GM18873 (cell line): Measurements from ENCODE around the gene GARIN3.
"Not testable (repeated sequence)": the region's sequence is repeated elsewhere in the genome, so short reads cannot be mapped to it uniquely, and the experiment has no call there.

Source experiments
- ATAC-seq: cut with Tn5 transposase; IDR thresholded peaks from one replicate; pipeline ENCODE4 v1.9.1; 2021; ENCODE audit warnings: mild to moderate bottlenecking, moderate library complexity, moderate number of reproducible peaks; ENCODE audit not compliant: unreplicated experiment, low FRiP score

Gene GARIN3

DNA sequence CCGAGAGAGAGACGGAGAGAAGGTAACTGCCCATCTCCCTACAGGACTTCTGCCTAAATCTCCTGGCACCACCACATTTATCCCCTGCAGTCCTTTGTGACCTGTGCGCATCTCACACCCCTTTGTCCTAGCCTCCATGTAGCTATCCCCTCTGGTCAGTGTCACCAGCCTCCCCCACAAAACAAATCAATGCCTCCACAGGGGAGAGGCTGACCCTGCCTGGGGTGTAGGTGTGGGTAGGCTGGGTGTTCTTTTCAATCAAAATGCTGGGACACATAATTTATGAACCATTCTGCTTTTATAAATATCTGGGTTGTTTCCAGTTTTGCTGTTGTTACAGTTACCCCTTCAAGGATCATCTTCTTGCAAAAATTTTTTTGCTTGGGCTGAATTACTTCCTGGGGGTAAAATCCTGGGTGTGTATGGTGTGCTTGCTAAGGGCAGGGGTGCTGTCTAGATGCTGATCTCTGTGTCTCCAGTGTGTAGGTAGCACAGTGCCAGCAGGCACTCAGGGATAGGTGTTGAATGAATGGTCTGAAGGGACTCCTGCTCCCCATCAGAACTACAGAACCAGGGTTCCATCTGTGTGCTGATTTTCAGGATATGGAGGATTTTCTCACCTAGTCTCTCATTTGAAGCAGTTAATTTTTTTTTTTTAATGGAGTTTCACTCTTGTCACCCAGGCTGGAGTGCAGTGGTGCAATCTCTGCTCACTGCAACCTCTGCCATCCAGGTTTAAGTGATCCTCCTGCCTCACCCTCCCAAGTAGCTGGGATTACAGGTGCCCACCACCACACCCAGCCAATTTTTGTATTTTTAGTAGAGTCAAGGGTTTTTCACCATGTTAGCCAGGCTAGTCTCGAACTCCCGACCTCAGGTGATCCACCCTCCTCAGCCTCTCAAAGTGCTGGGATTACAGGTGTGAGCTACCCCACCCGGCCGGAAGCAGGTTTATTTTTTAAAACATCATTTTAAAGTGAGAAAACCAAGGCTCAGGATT is at the start of gene GARIN3:
GARIN3 (minus strand) TSS at position 51 of the 1,000 bp plus-strand sequence. CDS start 96 bp downstream, outside the sequence.
- ATAC-seq: no peak

DNA sequence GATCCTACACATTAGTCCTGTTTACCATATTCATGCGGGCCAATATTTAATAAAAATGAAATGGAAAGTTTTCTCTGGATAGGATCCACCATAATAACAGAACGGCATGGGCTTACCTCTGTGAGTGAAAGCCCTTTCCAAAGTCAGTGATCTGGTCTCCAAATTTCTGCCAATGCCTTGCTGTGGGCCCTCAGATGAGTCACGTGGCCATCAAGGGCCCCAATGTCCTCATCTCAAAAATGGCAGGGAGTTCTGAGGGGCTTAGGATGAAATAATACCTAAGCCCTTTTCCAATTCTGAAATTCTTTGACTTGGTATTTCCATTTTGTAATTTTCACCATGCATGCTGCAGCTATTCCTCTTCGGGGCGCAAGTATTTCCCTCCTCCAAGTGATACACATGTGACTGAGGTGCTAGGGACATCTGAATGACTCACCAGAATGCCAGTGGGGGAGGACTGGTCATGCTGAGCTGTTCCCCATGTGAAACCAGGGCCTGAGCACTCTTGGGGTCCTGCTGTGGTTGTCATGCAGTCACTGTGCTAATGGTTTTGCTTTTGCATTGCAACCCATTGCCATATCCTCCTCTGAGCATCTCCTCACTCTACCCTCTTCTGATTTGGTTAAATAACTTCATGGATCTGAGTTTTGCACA is 49.6 kb upstream of the GARIN3 start:
- ATAC-seq: no peak

- no peak for ATAC-seq
Observed at GRCh38 chr5:157214861-157215513, 48.9 kb upstream of the GARIN3 start.

DNA sequence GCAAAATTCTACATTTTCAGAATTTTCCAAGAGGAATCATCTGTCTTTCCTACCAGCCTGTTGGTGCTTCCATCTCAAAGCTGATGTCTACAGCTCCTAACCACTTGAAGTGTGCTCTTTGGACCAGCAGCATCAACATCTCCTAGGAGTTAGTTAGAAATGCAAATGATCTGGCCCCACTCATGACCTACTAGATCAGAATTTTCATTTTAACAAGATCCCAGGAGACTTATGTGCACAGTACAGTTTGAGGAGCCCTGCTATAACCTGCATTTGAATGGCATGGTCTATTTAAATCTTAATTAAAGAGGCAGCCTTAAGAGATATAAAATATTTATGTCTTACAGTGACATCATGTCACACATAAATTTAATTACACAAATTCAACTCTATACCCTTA is 48.4 kb upstream of the GARIN3 start:
- ATAC-seq: no peak

DNA sequence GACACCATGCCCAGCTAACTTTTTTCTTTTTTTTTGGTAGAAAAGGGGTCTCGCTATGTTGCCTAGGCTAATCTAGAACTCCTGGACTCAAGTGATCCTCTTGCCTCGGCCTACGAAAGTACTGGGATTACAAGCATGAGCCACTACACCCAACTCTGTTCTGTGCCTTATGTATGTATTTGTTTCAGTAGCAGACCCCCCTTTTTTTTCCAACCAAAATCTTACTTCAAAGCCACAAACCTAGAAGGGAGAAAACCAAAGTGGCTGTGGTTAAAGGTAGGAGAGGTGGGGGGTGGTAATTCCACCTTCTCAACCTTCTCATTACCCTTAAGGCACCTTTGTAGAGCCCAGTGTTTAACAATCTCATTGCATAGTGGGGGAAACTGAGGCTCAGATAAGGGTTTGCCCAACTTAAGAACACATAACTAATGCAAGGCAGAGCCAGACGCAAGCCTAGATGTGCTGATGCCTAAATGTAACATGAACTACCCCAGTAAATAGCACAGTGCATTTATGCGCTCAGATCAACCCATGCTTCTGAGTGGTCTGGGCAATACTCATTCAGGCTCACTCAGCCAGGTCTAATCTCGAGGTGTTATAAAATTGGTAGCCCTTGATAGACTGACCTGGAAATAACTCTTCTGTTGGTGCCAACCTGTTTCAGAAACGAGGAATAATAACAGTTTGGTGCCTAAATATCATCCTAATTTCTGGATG is 47.6 kb upstream of the GARIN3 start:
- no peak for ATAC-seq

DNA sequence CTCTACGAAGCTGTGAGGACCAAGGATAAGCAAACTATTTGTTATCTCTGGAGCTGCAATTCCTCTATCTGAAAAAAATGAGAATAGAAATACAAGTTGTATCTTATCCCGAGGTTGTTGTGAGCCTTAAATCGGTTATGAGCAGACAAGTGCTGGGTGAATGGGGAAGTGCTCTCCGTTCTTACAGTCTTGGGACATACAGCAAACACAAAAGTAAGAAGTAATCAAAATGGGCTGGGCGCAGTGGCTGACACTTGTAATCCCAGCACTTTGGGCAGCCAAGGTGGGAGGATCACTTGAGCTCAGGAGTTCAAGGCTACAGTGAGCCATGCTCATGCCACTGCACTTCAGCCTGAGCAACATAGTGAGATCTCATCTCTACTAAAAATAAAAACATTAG is 46.2 kb upstream of the GARIN3 start:
- ATAC-seq: no peak

DNA sequence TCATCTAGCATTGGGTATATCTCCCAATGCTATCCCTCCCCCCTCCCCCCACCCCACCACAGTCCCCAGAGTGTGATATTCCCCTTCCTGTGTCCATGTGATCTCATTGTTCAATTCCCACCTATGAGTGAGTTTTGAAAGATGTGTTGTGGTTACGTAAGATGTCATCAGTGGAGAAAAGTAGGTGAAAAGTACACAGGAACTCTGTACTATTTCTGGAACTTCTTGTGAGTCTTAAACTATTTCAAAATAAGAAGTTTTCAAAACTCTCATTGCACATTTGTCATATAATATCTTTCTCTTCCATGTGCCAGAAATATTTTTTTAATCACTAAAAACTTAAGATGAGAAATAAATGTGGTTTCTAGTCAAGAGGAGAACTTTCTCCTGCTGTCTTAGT is 44.6 kb upstream of the GARIN3 start:
- ATAC-seq: not testable (repeated sequence)

DNA sequence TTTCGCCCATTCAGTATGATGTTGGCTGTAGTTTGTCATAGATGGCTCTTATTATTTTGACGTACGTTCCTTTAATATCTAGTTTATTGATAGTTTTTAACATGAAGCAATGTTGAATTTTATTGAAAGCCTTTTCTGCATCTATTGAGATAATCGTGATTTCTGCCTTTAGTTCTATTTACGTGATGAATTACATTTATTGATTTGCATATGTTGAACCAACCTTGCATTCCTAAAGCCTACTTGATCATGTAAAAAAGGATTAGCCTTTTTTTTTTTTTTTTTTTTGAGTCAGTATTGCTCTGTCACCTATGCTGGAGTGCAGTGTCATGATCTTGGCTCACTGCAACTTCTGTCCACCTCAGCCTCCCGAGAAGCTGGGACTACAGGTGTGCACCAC is 39.6 kb upstream of the GARIN3 start:
- ATAC-seq: no peak

- no peak for ATAC-seq
Observed at GRCh38 chr5:157204765-157205164, 38.7 kb upstream of the GARIN3 start.

DNA sequence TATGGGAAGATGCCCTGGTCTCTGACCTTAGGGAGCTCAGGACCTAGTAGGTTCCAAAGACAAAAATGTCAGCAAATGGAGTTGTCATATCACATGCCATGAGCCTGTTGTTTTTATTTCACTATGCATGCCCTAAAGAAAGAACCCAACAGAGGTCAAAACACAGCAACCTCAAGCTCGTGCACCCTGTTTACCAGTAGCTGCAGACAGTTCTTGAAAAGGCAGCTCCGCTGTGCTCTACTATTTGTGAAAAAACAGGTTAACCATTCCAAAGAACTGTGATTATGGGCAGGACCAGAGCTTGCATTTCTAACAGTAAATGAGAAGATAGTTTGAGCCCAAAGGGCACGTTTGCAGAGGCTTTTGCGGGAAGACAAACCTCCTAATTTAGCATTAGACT is 37.4 kb upstream of the GARIN3 start:
- no peak for ATAC-seq

GRCh38 chr5:157201857-157202256 is 35.8 kb upstream of the GARIN3 start:
- no peak for ATAC-seq

DNA sequence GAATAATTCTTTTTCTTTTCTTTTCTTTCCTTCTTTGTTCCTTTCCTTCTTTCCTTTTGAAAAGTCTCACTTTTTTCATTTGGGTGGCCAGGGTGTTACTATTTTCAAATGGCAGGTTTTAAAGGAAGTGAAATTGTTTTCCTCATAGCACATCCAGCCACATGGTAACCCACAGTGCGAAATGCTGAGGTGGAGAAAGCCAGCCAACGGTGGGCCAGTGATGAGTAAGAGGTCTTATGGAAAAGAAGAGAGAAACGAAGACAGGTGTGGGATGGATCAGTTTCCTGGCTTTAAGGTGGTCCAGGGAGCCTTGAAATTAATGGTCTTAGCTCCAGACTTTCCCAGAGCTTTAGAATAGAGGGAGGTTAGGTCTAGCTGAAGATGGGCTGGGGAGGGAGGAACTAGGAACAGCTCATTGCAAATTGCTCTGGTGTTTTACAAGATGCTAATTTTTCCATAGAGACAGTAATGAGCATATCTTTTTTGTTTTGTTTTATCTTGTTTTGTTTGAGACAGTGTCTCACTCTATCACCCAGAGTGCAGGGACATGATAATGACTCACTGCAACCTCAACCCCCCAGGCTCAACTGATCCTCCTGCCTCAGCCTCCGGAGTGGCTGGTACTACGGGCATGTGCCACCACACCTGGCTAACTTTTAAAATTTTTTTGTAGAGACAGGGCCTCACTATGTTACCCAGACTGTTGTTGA is 32.4 kb upstream of the GARIN3 start:
- ATAC-seq: no peak

- no peak for ATAC-seq
Observed at GRCh38 chr5:157197086-157197485, 31.0 kb upstream of the GARIN3 start.

GRCh38 chr5:157196045-157196444 is 30.0 kb upstream of the GARIN3 start:
- ATAC-seq: no peak

DNA sequence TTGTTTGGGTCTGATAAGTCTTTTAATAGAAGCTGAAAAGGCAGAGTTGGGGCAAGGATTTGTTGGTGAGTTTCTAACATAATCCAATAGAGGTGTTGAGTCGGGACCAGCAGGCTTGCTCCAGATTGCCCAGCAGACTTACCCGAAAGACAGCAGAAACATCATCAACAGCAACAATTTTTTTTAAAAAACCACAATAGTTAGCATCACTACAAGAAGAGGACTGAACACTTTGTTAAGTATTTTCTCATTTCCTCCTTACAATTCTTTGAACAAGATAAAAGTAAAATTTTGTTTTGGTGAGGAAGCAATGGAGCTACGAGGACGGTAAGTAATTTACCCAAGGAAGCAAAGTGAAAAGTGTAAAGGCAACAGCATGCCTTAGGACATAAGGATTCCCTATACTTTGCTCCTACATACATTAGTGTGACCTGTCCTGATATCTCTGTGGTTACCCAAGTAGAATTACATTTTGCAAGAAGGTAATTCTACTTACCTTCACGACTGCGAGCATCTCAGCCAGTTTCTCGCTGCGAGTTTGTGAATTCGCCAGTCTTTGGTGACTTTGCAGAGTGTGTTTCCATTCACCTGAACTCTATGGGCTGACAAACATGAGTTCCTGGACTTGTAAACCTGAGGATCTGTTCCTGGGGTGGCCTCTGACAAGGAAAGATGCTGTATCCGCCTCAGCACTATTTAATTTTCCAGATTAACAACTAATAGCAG is 27.8 kb upstream of the GARIN3 start:
- ATAC-seq: no peak

DNA sequence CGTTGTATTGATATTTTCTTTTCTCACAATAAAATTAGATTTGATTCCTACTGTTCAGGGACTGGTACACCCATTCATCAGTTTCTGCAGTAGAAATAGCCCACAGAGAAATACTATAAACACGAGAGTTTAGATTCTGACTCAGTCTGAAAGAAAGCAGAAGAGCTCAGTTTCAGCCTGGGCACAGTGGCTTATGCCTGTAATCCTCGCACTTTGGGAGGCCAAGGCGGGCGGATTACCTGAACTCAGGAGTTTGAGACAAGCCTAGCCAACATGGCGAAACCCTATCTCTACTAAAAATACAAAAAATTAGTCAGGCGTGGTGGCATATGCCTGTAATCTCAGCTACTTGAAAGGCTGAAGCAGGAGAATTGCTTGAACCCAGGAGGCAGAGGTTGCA is 23.2 kb upstream of the GARIN3 start:
- ATAC-seq: no peak

DNA sequence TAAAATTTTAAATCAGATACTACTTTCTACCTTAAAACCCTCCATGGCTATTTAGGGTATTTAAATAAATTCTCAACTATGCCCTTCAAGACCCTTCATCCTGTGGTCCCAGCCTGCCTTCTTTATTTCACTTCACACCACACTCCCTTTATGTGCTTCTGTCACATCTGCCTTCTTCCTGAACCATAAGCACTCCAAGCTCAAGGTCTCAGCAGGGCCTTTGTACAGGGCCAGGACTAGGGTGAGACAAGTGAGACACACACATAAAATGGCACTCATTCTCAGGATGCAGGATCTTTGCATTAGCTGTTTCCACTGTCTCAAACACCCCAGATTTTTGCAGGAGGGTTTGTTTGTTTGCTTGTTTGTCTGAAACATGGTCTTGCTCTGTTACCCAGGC is 22.2 kb upstream of the GARIN3 start:
- ATAC-seq: no peak

- no peak for ATAC-seq
Observed at GRCh38 chr5:157187046-157187754, 21.1 kb upstream of the GARIN3 start.
